Hematopoietic multipotent progenitor cell (in vitro differentiated cells): Measurements from ENCODE around the gene SPOCK1. TPM values are rescaled to one million over a fixed set of nuclear protein-coding genes. Genes with fewer than 3 reads are reported as not detected.
"Not testable (repeated sequence)": the region's sequence is repeated elsewhere in the genome, so short reads cannot be mapped to it uniquely, and the experiment has no call there.

Source experiments
- DNase-seq, 3 donors: peaks; one replicate each; pipeline ENCODE4 v3.0.0-alpha.2; 2011 to 2015; ENCODE audit warnings: low read depth in 2 of 3, low spot score in 2 of 3
- total RNA-seq: library from RNA; depleted of rRNA; stranded (reverse); fragments of >200 nt; gene quantifications from one replicate; pipeline ENCODE4 v1.2.3, GENCODE V29; 2012

The SPOCK1 gene
- under 0.01 TPM for total RNA-seq

GRCh38 chr5:137498736-137499505 lies at the start of gene SPOCK1:
SPOCK1 (minus strand) TSS chr5:137499326.
- DNase-seq = peak; percentile 11 to 80 (median 76)

- DNase-seq = no peak
Measured at GRCh38 chr5:137545956-137546355, 46.8 kb upstream of the SPOCK1 start.

GRCh38 chr5:137535449-137535848 lies 36.3 kb upstream of the SPOCK1 start:
- not testable (repeated sequence) for DNase-seq

- no peak for DNase-seq
Measured at GRCh38 chr5:137533963-137534362, 34.8 kb upstream of the SPOCK1 start.

- DNase-seq = no peak
Measured at GRCh38 chr5:137531266-137531665, 32.1 kb upstream of the SPOCK1 start.

GRCh38 chr5:137521246-137521645 lies 22.1 kb upstream of the SPOCK1 start:
- DNase-seq = no peak

GRCh38 chr5:137516961-137517360 lies 17.8 kb upstream of the SPOCK1 start:
- no peak for DNase-seq

DNA sequence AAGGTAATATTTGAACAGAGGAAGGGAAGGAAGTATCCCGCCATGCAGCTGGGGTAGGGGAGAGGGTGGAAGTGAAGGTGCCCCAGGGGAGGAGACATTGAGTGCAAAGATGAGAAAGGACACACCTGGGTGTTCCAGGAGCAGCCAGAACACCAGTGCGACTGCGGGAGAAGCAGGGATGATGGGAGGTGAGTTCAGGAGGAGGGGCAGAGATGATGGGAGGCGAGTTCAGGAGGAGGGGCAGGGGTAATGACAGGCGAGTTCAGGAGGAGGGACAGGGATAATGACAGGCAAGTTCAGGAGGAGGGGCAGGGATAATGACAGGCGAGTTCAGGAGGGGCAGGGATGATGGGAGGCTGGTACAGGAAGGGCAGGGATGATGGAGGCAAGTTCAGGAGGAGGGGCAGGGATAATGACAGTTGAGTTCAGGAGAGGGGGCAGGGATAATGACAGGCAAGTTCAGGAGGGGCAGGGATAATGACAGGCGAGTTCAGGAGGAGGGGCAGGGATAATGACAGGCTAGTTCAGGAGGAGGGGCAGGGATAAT lies 17.2 kb upstream of the SPOCK1 start:
- DNase-seq = no peak

- DNase-seq = no peak
Measured at GRCh38 chr5:137515238-137515637, 16.1 kb upstream of the SPOCK1 start.

GRCh38 chr5:137510671-137511070 lies 11.5 kb upstream of the SPOCK1 start:
- no peak for DNase-seq

- DNase-seq = no peak
Measured at GRCh38 chr5:137507150-137507549, 8.0 kb upstream of the SPOCK1 start.

GRCh38 chr5:137506296-137506695 lies 7.2 kb upstream of the SPOCK1 start:
- DNase-seq = no peak

- DNase-seq = no peak
Measured at GRCh38 chr5:137504916-137505315, 5.8 kb upstream of the SPOCK1 start.

GRCh38 chr5:137503456-137503855 lies 4.3 kb upstream of the SPOCK1 start:
- DNase-seq = no peak

DNA sequence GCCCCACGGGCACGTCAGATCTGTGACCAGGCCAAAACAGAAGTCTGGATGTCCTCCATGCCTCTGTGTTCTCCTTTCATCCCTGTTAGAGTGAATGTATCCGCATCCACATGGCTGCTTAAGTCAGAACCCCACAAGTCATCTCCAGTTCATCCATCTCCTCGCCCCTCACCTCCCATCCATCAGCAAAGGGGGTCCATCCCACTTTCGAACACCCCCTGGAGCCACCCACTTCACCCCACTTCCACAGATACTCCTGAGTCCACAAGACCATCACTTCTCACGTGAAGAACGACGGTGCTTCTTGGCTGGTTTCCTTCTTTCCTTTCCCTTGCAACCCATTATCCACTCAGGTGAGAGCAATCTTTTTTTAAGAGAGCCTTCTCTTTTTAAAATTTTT lies 3.5 kb upstream of the SPOCK1 start:
- DNase-seq = no peak

GRCh38 chr5:137501846-137502406 lies 2.8 kb upstream of the SPOCK1 start:
- no peak for DNase-seq

- no peak for DNase-seq
Measured at GRCh38 chr5:137501226-137501625, 2.1 kb upstream of the SPOCK1 start.

- no peak for DNase-seq
Measured at GRCh38 chr5:137500615-137501225, 1.6 kb upstream of the SPOCK1 start.

DNA sequence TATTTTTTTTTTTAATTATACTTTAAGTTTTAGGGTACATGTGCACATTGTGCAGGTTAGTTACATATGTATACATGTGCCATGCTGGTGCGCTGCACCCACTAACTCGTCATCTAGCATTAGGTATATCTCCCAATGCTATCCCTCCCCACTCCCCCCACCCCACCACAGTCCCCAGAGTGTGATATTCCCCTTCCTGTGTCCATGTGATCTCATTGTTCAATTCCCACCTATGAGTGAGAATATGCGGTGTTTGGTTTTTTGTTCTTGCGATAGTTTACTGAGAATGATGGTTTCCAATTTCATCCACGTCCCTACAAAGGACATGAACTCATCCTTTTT lies 351 bp upstream of the SPOCK1 start:
- not testable (repeated sequence) for DNase-seq

DNA sequence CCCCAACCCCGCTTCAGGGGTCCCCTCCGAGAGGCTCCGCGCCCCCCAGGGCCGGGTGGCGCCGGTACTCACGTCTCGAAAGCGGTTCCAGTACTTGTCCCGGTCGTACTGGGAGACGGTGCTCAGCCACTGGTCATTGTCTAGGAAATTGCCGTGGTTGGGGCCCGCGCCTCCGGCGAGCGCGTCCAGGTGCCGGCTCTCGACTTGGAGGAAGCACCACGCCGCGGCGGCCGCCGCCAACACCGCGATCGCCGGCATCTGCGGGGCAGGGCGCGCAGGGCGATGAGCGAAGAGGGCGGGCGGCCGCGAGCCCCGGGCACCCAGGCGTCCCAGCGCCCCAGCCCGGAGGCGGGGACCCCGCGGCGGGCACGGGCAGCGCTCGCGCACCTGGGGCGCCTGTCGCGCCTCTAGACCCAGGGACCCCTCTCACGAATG lies 808 bp downstream of the SPOCK1 start:
- DNase-seq = peak in 2 of 3 donors; percentile 3 to 14

DNA sequence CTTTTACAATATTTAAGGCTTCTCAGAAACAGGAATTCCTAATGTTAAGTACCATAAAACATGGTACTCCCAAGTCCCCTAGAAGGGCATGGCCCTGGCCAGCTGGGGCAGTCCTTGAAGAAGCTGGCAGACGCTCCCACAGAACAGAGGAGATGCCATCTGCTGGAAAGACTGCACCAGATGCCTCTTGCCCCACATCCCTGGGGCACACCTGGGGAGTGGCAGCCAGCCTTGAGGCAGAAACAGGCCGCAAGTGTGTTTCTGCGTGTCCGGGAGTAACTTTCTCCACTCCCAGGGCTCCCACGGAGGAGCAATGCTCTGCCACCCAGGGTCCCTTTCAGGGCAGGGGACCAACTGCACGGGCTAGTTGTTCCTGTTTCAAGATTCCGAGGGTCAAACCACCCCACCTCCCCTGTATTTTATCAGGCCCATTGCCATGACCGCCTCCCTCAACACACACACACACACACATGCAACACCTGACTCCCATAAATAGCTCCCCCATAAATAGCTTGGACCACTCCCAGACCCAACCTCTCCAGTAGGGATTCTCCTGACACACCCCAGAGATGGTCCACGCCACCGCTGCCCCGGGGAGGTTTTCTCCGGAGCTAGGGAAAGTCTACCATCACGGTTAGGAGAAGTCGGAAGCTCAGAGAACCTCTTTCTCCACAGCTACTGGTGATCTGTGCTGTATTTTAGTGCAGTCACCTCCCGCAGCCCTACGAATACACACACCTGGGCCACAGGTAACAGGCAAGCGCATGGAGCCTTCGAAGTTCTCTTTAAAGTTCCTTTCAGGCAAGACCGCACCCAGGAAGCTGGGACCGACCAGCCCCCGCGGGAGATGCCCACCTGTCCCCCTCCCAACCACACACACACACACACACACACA lies 1.5 kb downstream of the SPOCK1 start:
- DNase-seq = no peak
